Adrenal gland (tissue), 5 donors: ENCODE measurements around the gene CALHM1.

Experiments used
- CTCF ChIP-seq, 6 experiments: fragments of 450-650 bp in 4 of 6; fragments of 200-600 bp in 2 of 6; sonication (generic) in 1 of 6; IDR thresholded peaks; 1 replicate in 5 of 6; 2 replicates in 1 of 6; pipeline versions ENCODE4 v1.5.1 to v1.8.0; 2016 to 2021; ENCODE audit warnings: antibody characterized with exemption in 6 of 6, mild to moderate bottlenecking in 2 of 6, moderate library complexity in 1 of 6
- POLR2A ChIP-seq, 2 donors: fragments of 450-650 bp; IDR thresholded peaks; one replicate each; pipeline ENCODE4 v1.6.1; 2017; ENCODE audit warnings: antibody characterized with exemption in 2 of 2, mild to moderate bottlenecking in 2 of 2, moderate library complexity in 1 of 2
- donor health status: DM: no; HTN: no; CAD: no.

- TF ChIP-seq CTCF (IDR thresholded peaks at IDR 0.05) (no peak), POLR2A (IDR thresholded peaks at IDR 0.05) (no peak)
Observed at GRCh38 chr10:103454026-103454425, 4.7 kb downstream of the CALHM1 start.
